K562 (cell line): Measurements from ENCODE around the gene JUND. TPM values are rescaled to one million over a fixed set of nuclear protein-coding genes. Genes with fewer than 3 reads are reported as not detected.
A peak's percentile ranks its signal among the peaks of the same experiment; 100 is the strongest.

Source experiments
- ARNT ChIP-seq, 2 experiments: fragments of 450-650 bp; IDR thresholded peaks; 2 replicates each; pipeline ENCODE4 v1.6.1; 2016; ENCODE audit warnings: mild to moderate bottlenecking in 1 of 2
- BRD9 ChIP-seq: fragments of 450-650 bp; IDR thresholded peaks from 2 replicates; pipeline ENCODE4 v1.6.1; 2018; ENCODE audit warnings: low read depth; ENCODE audit not compliant: partially characterized antibody
- DACH1 ChIP-seq: fragments of 450-650 bp; IDR thresholded peaks from 2 replicates; pipeline ENCODE4 v1.6.1; 2018; ENCODE audit not compliant: partially characterized antibody
- L3MBTL2 ChIP-seq: fragments of 450-650 bp; IDR thresholded peaks from 2 replicates; pipeline ENCODE4 v1.6.1; 2016; ENCODE audit warnings: mild to moderate bottlenecking, moderate library complexity
- MCM5 ChIP-seq: fragments of 450-650 bp; IDR thresholded peaks from 2 replicates; pipeline ENCODE4 v1.6.1; 2016; ENCODE audit warnings: low read depth
- MLX ChIP-seq, 2 experiments: fragments of 450-650 bp in 1 of 2; sonication (generic) in 1 of 2; formaldehyde crosslinking; conservative IDR thresholded peaks; 2 replicates each; pipeline versions ENCODE4 v1.4.0 to v1.8.1; 2020 to 2022; ENCODE audit warnings: mild to moderate bottlenecking in 1 of 2, missing genetic modification reagents in 1 of 2
- NFE2 ChIP-seq: IDR thresholded peaks from 2 replicates; pipeline ENCODE4 v1.6.1; 2014; ENCODE audit warnings: antibody characterized with exemption, low read depth
- NR3C1 ChIP-seq: sonication (generic); formaldehyde crosslinking; IDR thresholded peaks from 2 replicates; pipeline ENCODE4 v1.8.1; 2022; ENCODE audit warnings: missing genetic modification reagents
- POLR2AphosphoS2 ChIP-seq: IDR thresholded peaks from 2 replicates; pipeline ENCODE4 v1.6.1; 2012; ENCODE audit warnings: low read length, improper control_type of control experiment
- STAT5A ChIP-seq: IDR thresholded peaks from 2 replicates; pipeline ENCODE4 v1.6.1; 2012; ENCODE audit warnings: low read length, inconsistent platforms, borderline replicate concordance
- TBP ChIP-seq: optimal IDR thresholded peaks from 2 replicates; pipeline ENCODE3; 2011; ENCODE audit warnings: low read depth, low read length, improper control_type of control experiment
- ZNF174 ChIP-seq: fragments of 250-450 bp; sonication (Bioruptor Pico); IDR thresholded peaks from 2 replicates; pipeline ENCODE4 v1.4.0; 2020; ENCODE audit warnings: mild to moderate bottlenecking
- ZNF586 ChIP-seq: fragments of 450-650 bp; formaldehyde crosslinking; conservative IDR thresholded peaks from 2 replicates; pipeline ENCODE4 v1.4.0; 2020; ENCODE audit warnings: mild to moderate bottlenecking, moderate library complexity
- ZNF589 ChIP-seq: fragments of 200-800 bp; sonication (Bioruptor generic); IDR thresholded peaks from 2 replicates; pipeline ENCODE4 v1.6.1; 2016; ENCODE audit warnings: low read depth, missing genetic modification characterization, missing compliant biosample characterization
- polyA plus RNA-seq, 8 experiments: library from polyadenylated mRNA; depleted of rRNA in 4 of 8; stranded (reverse) in 5 of 8; unstranded in 3 of 8; fragments of >200 nt; fragmentation: Nextera tagmentation in 2 of 8; fragmentation: Illumina TruSeq in 1 of 8; extraction: Ambion mirVana in 2 of 8; extraction: Trizol in 1 of 8; gene quantifications; 2 replicates each; pipeline versions ENCODE4 v1.2.1 to v1.2.3, GENCODE V29; 2011 to 2014; ENCODE audit warnings: inconsistent platforms in 1 of 8, missing spikeins in 1 of 8
- total RNA-seq, 7 experiments: library from RNA; depleted of rRNA in 6 of 7; stranded (reverse); fragments of >200 nt in 6 of 7; fragmentation: Illumina TruSeq in 2 of 7; extraction: Trizol in 2 of 7; gene quantifications; 2 replicates each; pipeline versions ENCODE4 v1.2.1 to v1.2.3, GENCODE V29; 2011 to 2021; ENCODE audit warnings: low replicate concordance in 1 of 7
- TF ChIP-seq, protein P1 (sequence below): fragments of 250-450 bp; sonication (Bioruptor Pico); IDR thresholded peaks from 2 replicates; pipeline ENCODE4 v1.8.0; 2022; ENCODE audit warnings: inconsistent platforms
- TF ChIP-seq, protein P2 (sequence below): sonication (generic); formaldehyde crosslinking; IDR thresholded peaks from 2 replicates; pipeline ENCODE4 v1.8.1; 2023; ENCODE audit warnings: mild to moderate bottlenecking, missing genetic modification reagents
- TF ChIP-seq, protein P3 (sequence below): sonication (generic); formaldehyde crosslinking; IDR thresholded peaks from 2 replicates; pipeline ENCODE4 v1.8.0; 2022; ENCODE audit warnings: mild to moderate bottlenecking, missing genetic modification reagents, borderline replicate concordance
- TF ChIP-seq, protein P4 (sequence below): sonication (generic); formaldehyde crosslinking; IDR thresholded peaks from 2 replicates; pipeline ENCODE4 v1.8.0; 2022; ENCODE audit warnings: mild to moderate bottlenecking, missing genetic modification reagents
- TF ChIP-seq, protein P5 (sequence below), 3 experiments: fragments of 200-800 bp in 1 of 3; fragments of 250-450 bp in 1 of 3; fragments of 450-650 bp in 1 of 3; sonication (Bioruptor Pico) in 1 of 3; sonication (Bioruptor generic) in 1 of 3; formaldehyde crosslinking in 1 of 3; IDR thresholded peaks; 2 replicates each; pipeline versions ENCODE4 v1.6.1 to v1.8.0; 2016 to 2022; ENCODE audit warnings: mild to moderate bottlenecking in 2 of 3, missing genetic modification characterization in 2 of 3, missing compliant biosample characterization in 1 of 3, moderate library complexity in 1 of 3

JUND gene
- total and polyA plus RNA-seq, 9 of the 15 experiments (the other 6 are each of a cell fraction or from before 2014, with no cell fraction given): 6.4 to 286 (median 42.3) TPM

- TF ChIP-seq, protein P1, sequence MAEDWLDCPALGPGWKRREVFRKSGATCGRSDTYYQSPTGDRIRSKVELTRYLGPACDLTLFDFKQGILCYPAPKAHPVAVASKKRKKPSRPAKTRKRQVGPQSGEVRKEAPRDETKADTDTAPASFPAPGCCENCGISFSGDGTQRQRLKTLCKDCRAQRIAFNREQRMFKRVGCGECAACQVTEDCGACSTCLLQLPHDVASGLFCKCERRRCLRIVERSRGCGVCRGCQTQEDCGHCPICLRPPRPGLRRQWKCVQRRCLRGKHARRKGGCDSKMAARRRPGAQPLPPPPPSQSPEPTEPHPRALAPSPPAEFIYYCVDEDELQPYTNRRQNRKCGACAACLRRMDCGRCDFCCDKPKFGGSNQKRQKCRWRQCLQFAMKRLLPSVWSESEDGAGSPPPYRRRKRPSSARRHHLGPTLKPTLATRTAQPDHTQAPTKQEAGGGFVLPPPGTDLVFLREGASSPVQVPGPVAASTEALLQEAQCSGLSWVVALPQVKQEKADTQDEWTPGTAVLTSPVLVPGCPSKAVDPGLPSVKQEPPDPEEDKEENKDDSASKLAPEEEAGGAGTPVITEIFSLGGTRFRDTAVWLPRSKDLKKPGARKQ (CRISPR knock-in tag): no peak
- TF ChIP-seq L3MBTL2: peak; percentile 24; the same call in 1 of the 2 replicates
- TF ChIP-seq ZNF589 (CRISPR knock-in tag): 0 out of 2 replicates have a peak, but pooled peaks have one; percentile 51
- TF ChIP-seq, protein P2, sequence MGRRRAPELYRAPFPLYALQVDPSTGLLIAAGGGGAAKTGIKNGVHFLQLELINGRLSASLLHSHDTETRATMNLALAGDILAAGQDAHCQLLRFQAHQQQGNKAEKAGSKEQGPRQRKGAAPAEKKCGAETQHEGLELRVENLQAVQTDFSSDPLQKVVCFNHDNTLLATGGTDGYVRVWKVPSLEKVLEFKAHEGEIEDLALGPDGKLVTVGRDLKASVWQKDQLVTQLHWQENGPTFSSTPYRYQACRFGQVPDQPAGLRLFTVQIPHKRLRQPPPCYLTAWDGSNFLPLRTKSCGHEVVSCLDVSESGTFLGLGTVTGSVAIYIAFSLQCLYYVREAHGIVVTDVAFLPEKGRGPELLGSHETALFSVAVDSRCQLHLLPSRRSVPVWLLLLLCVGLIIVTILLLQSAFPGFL (CRISPR knock-in tag): no peak
- TF ChIP-seq STAT5A: no peak
- TF ChIP-seq POLR2AphosphoS2: no peak
- TF ChIP-seq NR3C1 (CRISPR knock-in tag): no peak
- no peak for TF ChIP-seq MCM5
- TF ChIP-seq, protein P3, sequence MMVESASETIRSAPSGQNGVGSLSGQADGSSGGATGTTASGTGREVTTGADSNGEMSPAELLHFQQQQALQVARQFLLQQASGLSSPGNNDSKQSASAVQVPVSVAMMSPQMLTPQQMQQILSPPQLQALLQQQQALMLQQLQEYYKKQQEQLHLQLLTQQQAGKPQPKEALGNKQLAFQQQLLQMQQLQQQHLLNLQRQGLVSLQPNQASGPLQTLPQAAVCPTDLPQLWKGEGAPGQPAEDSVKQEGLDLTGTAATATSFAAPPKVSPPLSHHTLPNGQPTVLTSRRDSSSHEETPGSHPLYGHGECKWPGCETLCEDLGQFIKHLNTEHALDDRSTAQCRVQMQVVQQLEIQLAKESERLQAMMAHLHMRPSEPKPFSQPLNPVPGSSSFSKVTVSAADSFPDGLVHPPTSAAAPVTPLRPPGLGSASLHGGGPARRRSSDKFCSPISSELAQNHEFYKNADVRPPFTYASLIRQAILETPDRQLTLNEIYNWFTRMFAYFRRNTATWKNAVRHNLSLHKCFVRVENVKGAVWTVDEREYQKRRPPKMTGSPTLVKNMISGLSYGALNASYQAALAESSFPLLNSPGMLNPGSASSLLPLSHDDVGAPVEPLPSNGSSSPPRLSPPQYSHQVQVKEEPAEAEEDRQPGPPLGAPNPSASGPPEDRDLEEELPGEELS (CRISPR knock-in tag): no peak
- TF ChIP-seq DACH1: no peak
- TF ChIP-seq, protein P4, sequence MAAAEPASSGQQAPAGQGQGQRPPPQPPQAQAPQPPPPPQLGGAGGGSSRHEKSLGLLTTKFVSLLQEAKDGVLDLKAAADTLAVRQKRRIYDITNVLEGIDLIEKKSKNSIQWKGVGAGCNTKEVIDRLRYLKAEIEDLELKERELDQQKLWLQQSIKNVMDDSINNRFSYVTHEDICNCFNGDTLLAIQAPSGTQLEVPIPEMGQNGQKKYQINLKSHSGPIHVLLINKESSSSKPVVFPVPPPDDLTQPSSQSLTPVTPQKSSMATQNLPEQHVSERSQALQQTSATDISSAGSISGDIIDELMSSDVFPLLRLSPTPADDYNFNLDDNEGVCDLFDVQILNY: no peak
- TF ChIP-seq ZNF586 (CRISPR knock-in tag): no peak
- TF ChIP-seq BRD9: no peak
- no peak for TF ChIP-seq ARNT (IDR thresholded peaks at IDR 0.05)
- no peak for TF ChIP-seq TBP
- no peak for TF ChIP-seq MLX (CRISPR knock-in tag; conservative IDR thresholded peaks at IDR 0.05)
- no peak for TF ChIP-seq ZNF174 (CRISPR knock-in tag)
- TF ChIP-seq NFE2: peak; percentile 50
- TF ChIP-seq, protein P5, sequence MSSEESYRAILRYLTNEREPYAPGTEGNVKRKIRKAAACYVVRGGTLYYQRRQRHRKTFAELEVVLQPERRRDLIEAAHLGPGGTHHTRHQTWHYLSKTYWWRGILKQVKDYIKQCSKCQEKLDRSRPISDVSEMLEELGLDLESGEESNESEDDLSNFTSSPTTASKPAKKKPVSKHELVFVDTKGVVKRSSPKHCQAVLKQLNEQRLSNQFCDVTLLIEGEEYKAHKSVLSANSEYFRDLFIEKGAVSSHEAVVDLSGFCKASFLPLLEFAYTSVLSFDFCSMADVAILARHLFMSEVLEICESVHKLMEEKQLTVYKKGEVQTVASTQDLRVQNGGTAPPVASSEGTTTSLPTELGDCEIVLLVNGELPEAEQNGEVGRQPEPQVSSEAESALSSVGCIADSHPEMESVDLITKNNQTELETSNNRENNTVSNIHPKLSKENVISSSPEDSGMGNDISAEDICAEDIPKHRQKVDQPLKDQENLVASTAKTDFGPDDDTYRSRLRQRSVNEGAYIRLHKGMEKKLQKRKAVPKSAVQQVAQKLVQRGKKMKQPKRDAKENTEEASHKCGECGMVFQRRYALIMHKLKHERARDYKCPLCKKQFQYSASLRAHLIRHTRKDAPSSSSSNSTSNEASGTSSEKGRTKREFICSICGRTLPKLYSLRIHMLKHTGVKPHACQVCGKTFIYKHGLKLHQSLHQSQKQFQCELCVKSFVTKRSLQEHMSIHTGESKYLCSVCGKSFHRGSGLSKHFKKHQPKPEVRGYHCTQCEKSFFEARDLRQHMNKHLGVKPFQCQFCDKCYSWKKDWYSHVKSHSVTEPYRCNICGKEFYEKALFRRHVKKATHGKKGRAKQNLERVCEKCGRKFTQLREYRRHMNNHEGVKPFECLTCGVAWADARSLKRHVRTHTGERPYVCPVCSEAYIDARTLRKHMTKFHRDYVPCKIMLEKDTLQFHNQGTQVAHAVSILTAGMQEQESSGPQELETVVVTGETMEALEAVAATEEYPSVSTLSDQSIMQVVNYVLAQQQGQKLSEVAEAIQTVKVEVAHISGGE (CRISPR knock-in tag; IDR thresholded peaks at IDR 0.05): no peak
Observed at GRCh38 chr19:18262917-18263316, 18.5 kb downstream of the JUND start (continued).
